HCT116 (cell line): Measurements from ENCODE around the gene TINCR.

Source experiments
- POLR2A ChIP-seq: IDR thresholded peaks from 2 replicates; pipeline ENCODE4 v1.7.0; 2011; ENCODE audit warnings: borderline replicate concordance; ENCODE audit not compliant: insufficient read depth, insufficient read length; ENCODE audit errors: extremely low read depth
- SIN3A ChIP-seq: IDR thresholded peaks from 2 replicates; pipeline ENCODE4 v1.6.1; 2012; ENCODE audit warnings: low read depth
- SP1 ChIP-seq: IDR thresholded peaks from 2 replicates; pipeline ENCODE4 v1.6.1; 2012; ENCODE audit warnings: low read depth
- YY1 ChIP-seq: IDR thresholded peaks from 2 replicates; pipeline ENCODE4 v1.6.1; 2011; ENCODE audit warnings: low read length, low read depth, moderate library complexity, mild to moderate bottlenecking; ENCODE audit not compliant: insufficient replicate concordance; ENCODE audit errors: extremely low read depth
- ZNF274 ChIP-seq: fragments of 200-500 bp; sonication (Bioruptor generic); IDR thresholded peaks from 2 replicates; pipeline ENCODE4 v1.6.1; 2014; ENCODE audit warnings: mild to moderate bottlenecking, low read depth, low read length, inconsistent platforms
- TF ChIP-seq, protein P1 (sequence below): IDR thresholded peaks from 2 replicates; pipeline ENCODE4 v1.6.1; 2012
- TF ChIP-seq, protein P2 (sequence below), 3 experiments: fragments of 200-600 bp in 1 of 3; sonication (generic) in 1 of 3; IDR thresholded peaks in 2 of 3; conservative IDR thresholded peaks in 1 of 3; 2 replicates each; pipeline ENCODE4 v1.5.1; 2012 to 2017; ENCODE audit warnings: low read depth in 2 of 3, low read length in 2 of 3, antibody characterized with exemption in 1 of 3, borderline replicate concordance in 1 of 3, control low read depth in 1 of 3, mild to moderate bottlenecking in 1 of 3, mixed read lengths in 1 of 3, mixed run types in 1 of 3, moderate library complexity in 1 of 3; ENCODE audit not compliant: insufficient read depth in 1 of 3
- TF ChIP-seq, protein P3 (sequence below): IDR thresholded peaks from 2 replicates; pipeline ENCODE4 v1.6.1; 2012

DNA sequence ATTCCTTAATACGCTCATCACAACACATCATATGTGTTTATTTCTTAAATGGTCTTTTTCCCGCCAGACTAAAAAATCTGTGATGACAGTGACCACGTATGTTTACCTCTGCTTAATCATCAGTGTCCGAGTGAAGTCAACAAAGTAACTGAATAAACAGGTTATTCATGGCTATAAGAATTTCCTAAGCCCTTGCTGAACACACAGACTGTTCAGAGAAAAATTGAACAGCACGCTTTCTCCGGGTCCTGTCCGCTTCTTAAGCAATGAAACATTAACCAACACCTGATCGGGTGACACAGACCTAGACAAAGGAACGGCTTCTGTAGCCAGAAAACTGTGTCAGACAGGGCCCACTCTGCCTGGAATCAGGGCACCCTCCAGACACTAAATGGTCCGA lies 40.5 kb upstream of the TINCR start:
- TF ChIP-seq SIN3A (no peak), ZNF274 (no peak), POLR2A (no peak), YY1 (no peak), SP1 (no peak)
- TF ChIP-seq, protein P1, sequence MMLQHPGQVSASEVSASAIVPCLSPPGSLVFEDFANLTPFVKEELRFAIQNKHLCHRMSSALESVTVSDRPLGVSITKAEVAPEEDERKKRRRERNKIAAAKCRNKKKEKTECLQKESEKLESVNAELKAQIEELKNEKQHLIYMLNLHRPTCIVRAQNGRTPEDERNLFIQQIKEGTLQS: no peak
- TF ChIP-seq, protein P2, sequence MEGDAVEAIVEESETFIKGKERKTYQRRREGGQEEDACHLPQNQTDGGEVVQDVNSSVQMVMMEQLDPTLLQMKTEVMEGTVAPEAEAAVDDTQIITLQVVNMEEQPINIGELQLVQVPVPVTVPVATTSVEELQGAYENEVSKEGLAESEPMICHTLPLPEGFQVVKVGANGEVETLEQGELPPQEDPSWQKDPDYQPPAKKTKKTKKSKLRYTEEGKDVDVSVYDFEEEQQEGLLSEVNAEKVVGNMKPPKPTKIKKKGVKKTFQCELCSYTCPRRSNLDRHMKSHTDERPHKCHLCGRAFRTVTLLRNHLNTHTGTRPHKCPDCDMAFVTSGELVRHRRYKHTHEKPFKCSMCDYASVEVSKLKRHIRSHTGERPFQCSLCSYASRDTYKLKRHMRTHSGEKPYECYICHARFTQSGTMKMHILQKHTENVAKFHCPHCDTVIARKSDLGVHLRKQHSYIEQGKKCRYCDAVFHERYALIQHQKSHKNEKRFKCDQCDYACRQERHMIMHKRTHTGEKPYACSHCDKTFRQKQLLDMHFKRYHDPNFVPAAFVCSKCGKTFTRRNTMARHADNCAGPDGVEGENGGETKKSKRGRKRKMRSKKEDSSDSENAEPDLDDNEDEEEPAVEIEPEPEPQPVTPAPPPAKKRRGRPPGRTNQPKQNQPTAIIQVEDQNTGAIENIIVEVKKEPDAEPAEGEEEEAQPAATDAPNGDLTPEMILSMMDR (IDR thresholded peaks at IDR 0.05 in 2 of 3, conservative IDR thresholded peaks at IDR 0.05 in 1 of 3; ENCODE audit: borderline replicate concordance in 1 of 3, insufficient read depth in 1 of 3, low read depth in 2 of 3, low read length in 2 of 3): no peak
- TF ChIP-seq, protein P3, sequence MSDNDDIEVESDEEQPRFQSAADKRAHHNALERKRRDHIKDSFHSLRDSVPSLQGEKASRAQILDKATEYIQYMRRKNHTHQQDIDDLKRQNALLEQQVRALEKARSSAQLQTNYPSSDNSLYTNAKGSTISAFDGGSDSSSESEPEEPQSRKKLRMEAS: no peak
